LNCaP clone FGC (cell line): Measurements from ENCODE around the gene BTF3.
"Not testable (repeated sequence)": the region's sequence is repeated elsewhere in the genome, so short reads cannot be mapped to it uniquely, and the experiment has no call there.

Source experiments
- DNase-seq: peaks from one replicate; pipeline ENCODE4 v3.0.0-alpha.2; 2011; ENCODE audit warnings: low read depth
- H3K4me3 ChIP-seq: 2 replicates; pipeline ENCODE4 v1.5.1; 2011; ENCODE audit warnings: mild to moderate bottlenecking, low read depth, low read length, control low read depth
- CTCF ChIP-seq: IDR thresholded peaks from 2 replicates; pipeline ENCODE4 v1.5.1; 2012; ENCODE audit warnings: mild to moderate bottlenecking; ENCODE audit not compliant: control insufficient read depth, insufficient read depth; ENCODE audit errors: extremely low read depth

Gene BTF3

GRCh38 chr5:73506459-73506955, 8.3 kb downstream of the BTF3 start:
- no peak overlapping the region for H3K4me3 ChIP-seq
- no peak for TF ChIP-seq CTCF
- DNase-seq = no peak

DNA sequence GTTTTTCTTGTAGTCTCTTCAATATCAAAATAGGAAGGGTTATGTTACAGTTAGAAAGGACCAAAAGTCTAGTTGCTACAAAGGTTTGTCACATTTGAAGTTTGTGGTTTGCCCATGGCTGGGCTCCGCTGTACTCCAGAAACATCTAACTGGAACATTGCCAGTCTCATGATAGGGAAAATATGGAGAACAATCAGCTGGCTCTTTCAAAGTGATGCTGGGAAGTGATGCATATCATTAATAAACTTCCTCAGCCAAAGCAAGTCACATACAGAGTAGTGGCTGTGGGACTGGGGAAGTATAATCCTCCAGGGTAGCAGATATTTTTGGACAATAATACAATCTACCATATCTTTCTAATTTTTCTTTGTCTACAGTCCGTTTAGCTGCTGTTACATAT, 8.8 kb downstream of the BTF3 start:
- no peak overlapping the region for H3K4me3 ChIP-seq
- TF ChIP-seq CTCF = no peak
- no peak for DNase-seq

- not testable (repeated sequence) for DNase-seq, H3K4me3 ChIP-seq
Measured at GRCh38 chr5:73508521-73508920, 10.3 kb downstream of the BTF3 start.

DNA sequence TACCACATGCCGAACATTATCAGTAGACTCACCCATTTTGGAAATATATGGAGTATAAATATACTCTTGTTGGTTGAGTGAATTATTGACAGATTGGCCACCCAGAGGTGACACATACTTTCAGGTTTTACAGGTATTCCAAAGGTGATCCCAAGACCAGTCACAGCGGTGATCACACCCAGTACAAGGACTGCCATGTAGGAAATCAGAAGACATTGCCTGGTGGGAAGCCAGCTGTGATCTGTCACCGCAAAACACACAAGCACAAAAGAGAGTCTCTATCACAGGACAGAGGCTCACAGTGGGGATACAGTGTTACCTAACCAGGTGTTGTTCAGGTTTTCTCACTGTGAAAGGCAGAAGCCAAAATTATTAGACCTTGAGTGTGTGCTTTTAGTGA, 15.8 kb downstream of the BTF3 start:
- DNase-seq = no peak
- TF ChIP-seq CTCF = no peak
- H3K4me3 ChIP-seq = no peak overlapping the region

- no peak for TF ChIP-seq CTCF
- no peak for DNase-seq
- no peak overlapping the region for H3K4me3 ChIP-seq
Measured at GRCh38 chr5:73514418-73514817, 16.2 kb downstream of the BTF3 start.

DNA sequence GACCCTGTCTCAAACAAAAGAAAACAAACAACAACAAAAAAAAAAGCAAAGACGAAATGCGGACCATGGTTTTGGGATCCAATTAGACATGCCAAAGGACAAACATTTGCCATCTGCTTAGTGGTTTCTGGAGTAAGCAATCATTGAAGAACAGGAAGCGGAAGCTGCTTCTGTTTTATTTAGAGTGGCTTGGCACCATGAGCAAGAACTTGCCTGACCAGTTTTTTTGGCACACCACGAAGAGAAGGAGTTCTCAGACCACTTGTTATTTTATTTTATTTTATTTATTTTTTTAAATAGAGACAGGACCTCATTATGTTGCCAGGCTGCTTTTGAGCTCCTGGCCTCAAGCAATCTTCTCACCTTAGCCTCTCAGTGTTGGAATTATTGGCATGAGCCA, 17.0 kb downstream of the BTF3 start:
- no peak for TF ChIP-seq CTCF
- peak; percentile 98 for DNase-seq

GRCh38 chr5:73519531-73520283, 21.5 kb downstream of the BTF3 start:
- no peak overlapping the region for H3K4me3 ChIP-seq
- peak; percentile 62 for DNase-seq
- TF ChIP-seq CTCF = peak; percentile 93

More for the DNA sequence above, 17.0 kb downstream of the BTF3 start:
- no peak overlapping the region for H3K4me3 ChIP-seq
